ENCODE results near the gene ST8SIA2.

The ST8SIA2 gene, protein sequence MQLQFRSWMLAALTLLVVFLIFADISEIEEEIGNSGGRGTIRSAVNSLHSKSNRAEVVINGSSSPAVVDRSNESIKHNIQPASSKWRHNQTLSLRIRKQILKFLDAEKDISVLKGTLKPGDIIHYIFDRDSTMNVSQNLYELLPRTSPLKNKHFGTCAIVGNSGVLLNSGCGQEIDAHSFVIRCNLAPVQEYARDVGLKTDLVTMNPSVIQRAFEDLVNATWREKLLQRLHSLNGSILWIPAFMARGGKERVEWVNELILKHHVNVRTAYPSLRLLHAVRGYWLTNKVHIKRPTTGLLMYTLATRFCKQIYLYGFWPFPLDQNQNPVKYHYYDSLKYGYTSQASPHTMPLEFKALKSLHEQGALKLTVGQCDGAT

DNA sequence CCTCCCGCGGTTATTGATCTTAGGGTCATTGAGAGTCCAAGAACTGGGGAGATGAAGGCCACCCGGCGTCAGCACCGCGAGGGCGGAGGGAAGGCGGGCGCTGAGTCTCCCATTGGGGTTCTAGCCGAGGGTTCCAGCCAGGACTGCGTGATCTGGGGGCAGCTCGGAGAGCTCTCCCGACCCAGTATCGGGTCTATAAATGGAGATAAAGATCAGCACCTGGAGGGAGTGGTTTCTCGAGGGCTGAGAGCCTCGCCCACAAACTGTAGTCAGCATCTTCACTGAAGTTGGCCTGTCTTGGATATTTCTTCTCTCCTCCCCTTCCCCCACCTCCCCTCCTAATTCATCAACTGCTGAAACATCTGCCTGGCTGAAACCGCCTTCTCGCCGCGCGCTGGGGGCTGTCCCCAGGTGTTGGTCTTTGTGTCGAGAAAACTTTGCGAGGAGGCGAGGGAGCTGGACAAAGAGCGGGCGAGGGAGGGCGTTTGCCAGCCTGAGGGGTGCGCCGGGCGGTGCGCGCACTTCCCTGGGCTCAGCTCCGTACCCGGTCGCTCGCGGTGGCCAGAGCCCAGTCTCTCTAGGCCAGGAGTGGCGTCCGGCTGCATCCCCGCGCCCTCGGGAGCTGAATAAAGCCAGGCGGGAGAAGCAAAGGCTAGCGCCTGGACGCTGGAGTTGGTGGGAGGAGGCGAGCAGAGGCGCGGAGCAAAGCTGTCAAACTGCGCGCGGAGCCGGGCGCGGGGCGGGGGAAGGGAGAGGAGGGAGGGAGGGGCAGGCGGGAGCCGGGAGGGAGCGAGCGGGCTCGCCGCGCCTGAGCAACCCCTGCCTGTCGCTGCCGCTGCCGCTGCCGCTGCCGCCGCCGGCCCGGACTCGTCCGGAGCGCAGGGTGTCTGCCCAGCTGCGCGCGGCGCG, at the start of gene ST8SIA2:
ST8SIA2 (plus strand) TSS at position 811 of the 909 bp plus-strand sequence. CDS start 184 bp downstream, outside the sequence.
- in situ Hi-C loops (cut with MboI; ENCODE audit: low pct_unique_long_range_greater_than_20kb, low sequenced_read_pairs, unreplicated experiment), result no loop called here
- no peak for TF ChIP-seq CTCF (IDR thresholded peaks at IDR 0.05; ENCODE audit: extremely low read depth, insufficient read depth, missing control alignments)
- peak; percentile 41 for DNase-seq (ENCODE audit: low spot score)

DNA sequence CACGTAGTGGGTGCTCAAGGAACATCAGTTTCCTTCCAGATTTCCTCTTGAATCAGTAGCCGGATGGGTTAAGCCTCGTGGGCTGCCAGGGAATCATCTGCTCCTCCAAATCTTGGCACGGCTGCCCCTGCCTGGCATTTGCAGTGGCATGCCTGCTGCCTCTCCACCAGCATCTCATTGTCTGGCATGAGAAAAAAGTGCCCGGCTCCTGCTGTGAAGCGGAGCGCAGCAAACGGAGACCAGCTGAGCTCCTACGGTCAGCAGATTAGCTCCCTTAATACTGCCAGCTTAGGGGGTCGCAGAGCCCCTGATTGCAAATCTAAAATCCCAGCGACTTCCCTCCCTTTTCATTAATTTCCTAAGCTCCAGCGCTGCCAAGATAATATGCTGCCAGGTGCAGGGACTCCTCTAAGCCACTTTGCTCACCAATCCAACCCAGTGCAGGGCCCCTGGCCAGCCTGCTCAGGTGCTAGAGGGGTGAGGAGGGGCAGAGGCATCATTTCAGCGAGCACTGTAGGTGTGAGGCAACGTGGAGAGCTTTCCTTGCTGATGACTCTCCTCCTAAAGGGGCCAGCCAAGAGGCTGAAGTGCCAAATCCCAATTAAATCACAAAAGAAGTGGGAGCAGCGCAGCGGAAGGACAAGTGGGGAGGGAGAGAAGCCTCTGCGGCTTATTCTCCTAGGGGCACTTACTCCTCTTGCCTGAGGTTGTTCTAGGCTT, 49.6 kb upstream of the ST8SIA2 start:
- in situ Hi-C loops (cut with MboI; ENCODE audit: low pct_unique_long_range_greater_than_20kb, low sequenced_read_pairs, unreplicated experiment), result no loop called here
- no peak for TF ChIP-seq CTCF (IDR thresholded peaks at IDR 0.05; ENCODE audit: extremely low read depth, insufficient read depth, missing control alignments)
- DNase-seq (ENCODE audit: low spot score), result no peak

DNA sequence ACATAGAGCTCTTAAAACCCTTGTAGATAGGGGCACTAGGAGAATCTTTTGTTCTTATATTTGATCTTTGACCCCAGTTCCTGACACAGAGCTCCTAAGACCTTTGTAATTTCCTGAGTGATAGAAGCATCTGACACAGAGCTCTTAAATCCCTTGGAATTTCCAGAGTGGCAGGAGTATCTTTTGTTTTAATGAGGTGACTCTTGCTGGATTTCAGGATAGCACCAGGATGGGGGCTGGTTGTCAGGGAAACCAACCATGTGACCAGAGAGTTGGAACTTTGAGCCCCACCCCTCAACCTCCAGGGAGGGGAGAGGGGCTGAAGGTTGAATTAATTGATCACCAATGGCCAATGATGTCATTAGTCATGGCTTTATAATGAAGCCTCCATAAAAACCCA, 47.6 kb upstream of the ST8SIA2 start:
- no peak for DNase-seq (ENCODE audit: low spot score)
- TF ChIP-seq CTCF (IDR thresholded peaks at IDR 0.05; ENCODE audit: extremely low read depth, insufficient read depth, missing control alignments), result no peak
- in situ Hi-C loops (cut with MboI; ENCODE audit: low pct_unique_long_range_greater_than_20kb, low sequenced_read_pairs, unreplicated experiment), result no loop called here

GRCh38 chr15:92355307-92355706, 38.4 kb upstream of the ST8SIA2 start:
- no peak for TF ChIP-seq CTCF (IDR thresholded peaks at IDR 0.05; ENCODE audit: extremely low read depth, insufficient read depth, missing control alignments)
- no peak for DNase-seq (ENCODE audit: low spot score)
- in situ Hi-C loops (cut with MboI; ENCODE audit: low pct_unique_long_range_greater_than_20kb, low sequenced_read_pairs, unreplicated experiment), result no loop called here

GRCh38 chr15:92361321-92362000, 32.2 kb upstream of the ST8SIA2 start:
- in situ Hi-C loops (cut with MboI; ENCODE audit: low pct_unique_long_range_greater_than_20kb, low sequenced_read_pairs, unreplicated experiment), result no loop called here
- TF ChIP-seq CTCF (IDR thresholded peaks at IDR 0.05; ENCODE audit: extremely low read depth, insufficient read depth, missing control alignments), result no peak
- no peak for DNase-seq (ENCODE audit: low spot score)

GRCh38 chr15:92362001-92362350, 31.7 kb upstream of the ST8SIA2 start:
- in situ Hi-C loops (cut with MboI; ENCODE audit: low pct_unique_long_range_greater_than_20kb, low sequenced_read_pairs, unreplicated experiment), result no loop called here
- TF ChIP-seq CTCF (IDR thresholded peaks at IDR 0.05; ENCODE audit: extremely low read depth, insufficient read depth, missing control alignments), result no peak
- no peak for DNase-seq (ENCODE audit: low spot score)
